ENCODE measurements around the gene VIT.

The VIT gene

DNA sequence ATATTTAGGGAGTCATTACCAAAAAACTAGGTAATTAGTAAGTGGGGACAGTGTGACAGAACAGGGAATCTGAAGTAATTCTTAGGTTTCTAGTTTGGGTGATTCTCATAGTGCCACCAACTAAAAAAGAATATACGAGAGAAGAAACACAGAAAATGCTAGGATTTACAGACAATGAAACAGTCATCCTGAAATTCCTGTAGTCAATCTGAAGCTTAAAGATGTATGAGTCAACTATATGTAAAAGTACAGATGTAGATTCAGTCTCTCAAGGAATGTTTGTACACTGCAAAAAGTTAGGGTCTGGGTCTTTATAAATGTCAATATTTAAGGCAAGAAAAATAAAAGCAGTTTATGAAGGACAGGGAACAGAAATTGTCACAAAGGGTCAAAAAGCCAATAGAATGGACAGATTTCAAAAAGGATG is 162.9 kb downstream of the VIT start:
- no peak for DNase-seq (ENCODE audit: low spot score)

DNA sequence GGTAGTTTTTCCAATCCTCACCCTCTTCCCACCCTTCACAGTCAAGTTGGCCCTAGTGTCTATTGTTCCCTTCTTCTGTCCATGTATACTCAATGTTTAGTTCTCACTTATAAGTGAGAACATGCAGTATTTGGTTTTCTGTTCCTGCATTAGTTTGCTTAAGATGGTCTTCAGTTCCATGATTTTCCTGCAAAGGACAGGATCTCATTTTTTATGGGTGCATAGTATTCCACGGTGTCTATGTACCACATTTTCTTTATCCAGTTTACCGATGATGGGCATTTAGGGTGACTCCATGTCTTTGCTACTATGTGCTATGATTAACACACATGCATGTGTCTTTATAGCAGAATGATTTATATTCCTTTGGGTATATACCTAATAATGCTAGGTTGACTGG is 165.4 kb downstream of the VIT start:
- no peak for DNase-seq (ENCODE audit: low spot score)

Measured in germinal center (tissue), 1 donor.